ENCODE results near the gene SIDT2.

DNA sequence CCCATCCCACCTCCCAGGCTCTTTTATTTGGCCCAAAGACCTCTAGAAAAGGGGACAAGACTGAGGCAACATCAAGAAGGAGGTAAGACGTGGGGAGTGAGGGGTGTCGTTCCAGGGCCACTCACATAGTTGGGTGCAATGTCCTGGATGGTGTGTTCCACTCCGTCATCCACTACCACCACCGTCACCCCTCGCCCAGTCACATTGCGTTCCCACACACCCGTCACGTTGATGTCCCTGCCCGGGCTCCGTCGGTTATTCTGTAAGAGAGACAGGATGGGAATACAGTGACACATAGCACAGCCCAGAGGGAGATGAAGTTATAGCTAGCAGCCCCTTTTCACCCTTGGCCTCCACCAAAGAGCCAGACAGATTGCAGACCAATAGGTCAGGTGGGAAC is 49.5 kb downstream of the SIDT2 start:
- TF ChIP-seq ZNF8 (CRISPR knock-in tag; IDR thresholded peaks at IDR 0.05) (no peak), ARNTL (CRISPR knock-in tag; IDR thresholded peaks at IDR 0.05; ENCODE audit: borderline replicate concordance, low read depth) (no peak), ISL1 (CRISPR knock-in tag; IDR thresholded peaks at IDR 0.05) (no peak), RARB (CRISPR knock-in tag; IDR thresholded peaks at IDR 0.05) (no peak)
- TF ChIP-seq, protein P1, sequence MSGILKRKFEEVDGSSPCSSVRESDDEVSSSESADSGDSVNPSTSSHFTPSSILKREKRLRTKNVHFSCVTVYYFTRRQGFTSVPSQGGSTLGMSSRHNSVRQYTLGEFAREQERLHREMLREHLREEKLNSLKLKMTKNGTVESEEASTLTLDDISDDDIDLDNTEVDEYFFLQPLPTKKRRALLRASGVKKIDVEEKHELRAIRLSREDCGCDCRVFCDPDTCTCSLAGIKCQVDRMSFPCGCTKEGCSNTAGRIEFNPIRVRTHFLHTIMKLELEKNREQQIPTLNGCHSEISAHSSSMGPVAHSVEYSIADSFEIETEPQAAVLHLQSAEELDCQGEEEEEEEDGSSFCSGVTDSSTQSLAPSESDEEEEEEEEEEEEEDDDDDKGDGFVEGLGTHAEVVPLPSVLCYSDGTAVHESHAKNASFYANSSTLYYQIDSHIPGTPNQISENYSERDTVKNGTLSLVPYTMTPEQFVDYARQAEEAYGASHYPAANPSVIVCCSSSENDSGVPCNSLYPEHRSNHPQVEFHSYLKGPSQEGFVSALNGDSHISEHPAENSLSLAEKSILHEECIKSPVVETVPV (CRISPR knock-in tag; IDR thresholded peaks at IDR 0.05): no peak

All from SK-N-SH treated with all-trans-retinoic acid at 6 μM for 48 hours (cell line).